PC-9 (cell line): ENCODE data around the gene PEX14. TPM values are rescaled to one million over a fixed set of nuclear protein-coding genes. Genes with fewer than 3 reads are reported as not detected.

Source experiments
- BruUV-seq: library from RNA; stranded (reverse); fragments of 400-500 nt; replicated peaks from 2 replicates; lab custom pipeline; 2021; lab: Mats Ljungman, UMichigan
- CTCF ChIA-PET: fragments of 300-600 bp; sonication (Branson Sonifier 250); formaldehyde crosslinking; loops from one replicate; lab custom pipeline; 2022; ENCODE audit warnings: antibody characterized with exemption; lab: Charles Lee
- POLR2A ChIA-PET: fragments of 300-600 bp; sonication (Branson Sonifier 250); formaldehyde crosslinking; loops from one replicate; lab custom pipeline; 2022; ENCODE audit warnings: antibody characterized with exemption; ENCODE audit not compliant: unreplicated experiment; lab: Charles Lee
- DNase-seq, 2 experiments: peaks; one replicate each; pipeline versions ENCODE4 v3.0.0 to v3.0.0-alpha.2; 2015 to 2022; ENCODE audit warnings: mixed read lengths in 1 of 2
- H2AFZ ChIP-seq: fragments of 200-600 bp; sonication (generic); 2 replicates; pipeline ENCODE4 v1.8.1; 2017; ENCODE audit warnings: antibody characterized with exemption
- H3F3A ChIP-seq: fragments of 200-600 bp; sonication (generic); 2 replicates; pipeline ENCODE4 v1.8.1; 2017; ENCODE audit warnings: antibody characterized with exemption, mild to moderate bottlenecking, low read depth; ENCODE audit not compliant: insufficient read depth
- H3K27ac ChIP-seq: fragments of 200-600 bp; sonication (generic); 2 replicates; pipeline ENCODE4 v1.6.1; 2016; ENCODE audit warnings: mixed run types
- H3K27me3 ChIP-seq: fragments of 200-600 bp; sonication (generic); 2 replicates; pipeline ENCODE4 v1.6.1; 2016; ENCODE audit warnings: low read depth, mixed run types; ENCODE audit not compliant: insufficient read depth
- H3K36me3 ChIP-seq: fragments of 200-600 bp; sonication (generic); 2 replicates; pipeline ENCODE4 v1.6.1; 2016; ENCODE audit warnings: low read depth, mixed run types
- H3K4me1 ChIP-seq: fragments of 200-600 bp; sonication (generic); replicated peaks from 2 replicates; pipeline ENCODE4 v1.6.1; 2016; ENCODE audit warnings: mixed run types; ENCODE audit not compliant: insufficient read depth
- H3K4me2 ChIP-seq: fragments of 200-600 bp; sonication (generic); 2 replicates; pipeline ENCODE4 v1.6.1; 2017; ENCODE audit warnings: mixed run types
- H3K4me3 ChIP-seq: fragments of 200-600 bp; sonication (generic); 2 replicates; pipeline ENCODE4 v1.6.1; 2016; ENCODE audit warnings: mixed run types
- H3K79me2 ChIP-seq: fragments of 200-600 bp; sonication (generic); 2 replicates; pipeline ENCODE4 v1.6.1; 2017; ENCODE audit warnings: low read depth, mixed run types
- H3K9me2 ChIP-seq: fragments of 200-600 bp; sonication (generic); 2 replicates; pipeline ENCODE4 v1.8.1; 2017; ENCODE audit warnings: mild to moderate bottlenecking; ENCODE audit not compliant: insufficient read depth
- H3K9me3 ChIP-seq: fragments of 200-600 bp; sonication (generic); 2 replicates; pipeline ENCODE4 v1.8.1; 2016; ENCODE audit warnings: low read depth; ENCODE audit not compliant: insufficient read depth
- H4K20me1 ChIP-seq: fragments of 200-600 bp; sonication (generic); 2 replicates; pipeline ENCODE4 v1.8.1; 2017; ENCODE audit not compliant: insufficient read depth
- EZH2 ChIP-seq: fragments of 200-600 bp; sonication (generic); IDR thresholded peaks from 2 replicates; pipeline ENCODE4 v1.8.0; 2017; ENCODE audit warnings: antibody characterized with exemption, low read depth
- intact Hi-C: fragments of 100-400 bp; cut with micrococcal nuclease; formaldehyde crosslinking; loops from one replicate; pipeline ENCODE4 v1.10.0; 2022; ENCODE audit not compliant: unreplicated experiment
- total RNA-seq: library from RNA; stranded (reverse); gene quantifications from 2 replicates; pipeline ENCODE4 v1.2.3, GENCODE V29; 2021
- TF ChIP-seq, protein P1 (sequence below): fragments of 200-600 bp; sonication (generic); conservative IDR thresholded peaks from 2 replicates; pipeline ENCODE4 v1.6.1; 2017; ENCODE audit warnings: mixed run types, antibody characterized with exemption, mild to moderate bottlenecking, moderate library complexity

The PEX14 gene
- total RNA-seq, 1 experiment from 2014 or later, result 28.3 TPM

DNA sequence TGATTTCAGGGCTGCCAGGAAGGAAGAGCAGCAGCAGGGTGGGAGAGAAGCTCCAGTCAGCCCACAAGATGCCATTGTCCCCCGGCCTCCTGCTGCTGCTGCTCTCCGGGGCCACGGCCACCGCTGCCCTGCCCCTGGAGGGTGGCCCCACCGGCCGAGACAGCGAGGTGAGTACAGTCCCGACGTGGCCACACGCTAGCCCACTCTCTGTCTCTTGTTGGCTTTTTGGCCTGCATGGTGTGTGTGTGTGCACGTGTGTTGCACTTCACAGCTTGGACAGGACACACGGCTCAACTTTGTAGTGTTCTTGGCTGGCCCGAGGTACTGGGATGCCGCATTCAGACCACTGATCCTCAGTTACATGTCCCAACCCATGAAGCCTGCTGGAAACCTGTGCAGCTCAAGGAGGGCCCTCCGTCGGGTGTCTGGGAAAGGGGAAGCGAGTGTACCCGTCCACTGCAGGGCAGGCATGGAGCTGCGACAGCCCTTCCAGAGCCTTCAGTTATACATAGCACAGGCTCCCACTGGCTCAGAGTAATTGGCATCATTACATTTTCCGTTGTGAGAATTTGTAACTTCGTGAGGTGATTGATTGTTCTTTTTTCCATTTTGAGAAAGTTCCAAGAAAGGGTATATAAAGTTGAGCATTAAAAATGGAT, 24.5 kb upstream of the PEX14 start:
- H3F3A ChIP-seq, result no peaks in the 10 kb centered on the region
- CTCF ChIA-PET, result no interaction called here
- no peaks in the 10 kb centered on the region for H3K79me2 ChIP-seq
- no peaks in the 10 kb centered on the region for H3K4me1 ChIP-seq
- intact Hi-C loops, result no loop called here
- H4K20me1 ChIP-seq, result no peaks in the 10 kb centered on the region
- DNase-seq, result no peak
- no peak for TF ChIP-seq EZH2
- TF ChIP-seq, protein P1, sequence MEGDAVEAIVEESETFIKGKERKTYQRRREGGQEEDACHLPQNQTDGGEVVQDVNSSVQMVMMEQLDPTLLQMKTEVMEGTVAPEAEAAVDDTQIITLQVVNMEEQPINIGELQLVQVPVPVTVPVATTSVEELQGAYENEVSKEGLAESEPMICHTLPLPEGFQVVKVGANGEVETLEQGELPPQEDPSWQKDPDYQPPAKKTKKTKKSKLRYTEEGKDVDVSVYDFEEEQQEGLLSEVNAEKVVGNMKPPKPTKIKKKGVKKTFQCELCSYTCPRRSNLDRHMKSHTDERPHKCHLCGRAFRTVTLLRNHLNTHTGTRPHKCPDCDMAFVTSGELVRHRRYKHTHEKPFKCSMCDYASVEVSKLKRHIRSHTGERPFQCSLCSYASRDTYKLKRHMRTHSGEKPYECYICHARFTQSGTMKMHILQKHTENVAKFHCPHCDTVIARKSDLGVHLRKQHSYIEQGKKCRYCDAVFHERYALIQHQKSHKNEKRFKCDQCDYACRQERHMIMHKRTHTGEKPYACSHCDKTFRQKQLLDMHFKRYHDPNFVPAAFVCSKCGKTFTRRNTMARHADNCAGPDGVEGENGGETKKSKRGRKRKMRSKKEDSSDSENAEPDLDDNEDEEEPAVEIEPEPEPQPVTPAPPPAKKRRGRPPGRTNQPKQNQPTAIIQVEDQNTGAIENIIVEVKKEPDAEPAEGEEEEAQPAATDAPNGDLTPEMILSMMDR, result no peak
- no TSS peak for BruUV-seq
- no peaks in the 10 kb centered on the region for H3K9me2 ChIP-seq
- no peaks in the 10 kb centered on the region for H3K9me3 ChIP-seq
- POLR2A ChIA-PET, result no interaction called here
- H2AFZ ChIP-seq, result no peak overlapping the region
- no peak overlapping the region for H3K4me3 ChIP-seq
- no peaks in the 10 kb centered on the region for H3K36me3 ChIP-seq
- no peak overlapping the region for H3K4me2 ChIP-seq
- no peaks in the 10 kb centered on the region for H3K27me3 ChIP-seq
- no peak overlapping the region for H3K27ac ChIP-seq

DNA sequence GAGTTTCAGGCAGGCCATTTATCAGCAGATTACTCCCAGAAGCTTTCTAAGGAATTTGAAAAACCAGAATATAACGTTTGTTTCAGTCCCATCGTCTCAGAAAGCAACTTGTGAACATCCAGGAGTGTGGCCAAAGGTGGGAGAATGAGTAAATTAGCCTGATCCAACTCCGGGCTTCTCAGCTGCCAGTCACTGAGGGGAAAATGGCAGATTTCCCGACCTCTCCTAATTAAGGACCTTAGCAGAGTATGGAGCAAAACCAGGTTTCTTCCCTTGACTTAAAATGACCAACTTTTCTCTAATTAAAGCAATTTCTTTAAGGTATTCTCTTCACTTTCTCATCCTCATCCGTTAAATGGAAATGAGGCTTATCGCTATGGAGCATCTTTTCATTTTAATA, 23.9 kb upstream of the PEX14 start:
- POLR2A ChIA-PET, result no interaction called here

DNA sequence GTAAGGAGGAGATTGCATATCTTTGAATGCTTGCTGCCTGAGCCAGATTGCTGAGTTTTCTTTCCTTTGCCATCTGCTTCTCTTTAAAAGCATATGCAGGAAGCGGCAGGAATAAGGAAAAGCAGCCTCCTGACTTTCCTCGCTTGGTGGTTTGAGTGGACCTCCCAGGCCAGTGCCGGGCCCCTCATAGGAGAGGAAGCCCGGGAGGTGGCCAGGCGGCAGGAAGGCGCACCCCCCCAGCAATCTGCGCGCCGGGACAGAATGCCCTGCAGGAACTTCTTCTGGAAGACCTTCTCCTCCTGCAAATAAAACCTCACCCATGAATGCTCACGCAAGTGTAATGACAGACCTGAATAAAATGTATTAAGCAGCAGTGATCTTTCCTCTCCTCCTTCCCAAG, 23.5 kb upstream of the PEX14 start:
- Histone ChIP-seq H3K4me3 (no peak overlapping the region), H3K4me2 (no peak overlapping the region), H2AFZ (no peak overlapping the region), H3K79me2 (no peaks in the 10 kb centered on the region), H3K27ac (no peak overlapping the region), H3K36me3 (no peaks in the 10 kb centered on the region), H3F3A (no peaks in the 10 kb centered on the region), H4K20me1 (no peaks in the 10 kb centered on the region), H3K4me1 (no peaks in the 10 kb centered on the region), H3K9me2 (no peaks in the 10 kb centered on the region), H3K27me3 (no peaks in the 10 kb centered on the region), H3K9me3 (no peaks in the 10 kb centered on the region)
- POLR2A ChIA-PET, result no interaction called here
- CTCF ChIA-PET, result no interaction called here
- no peak for DNase-seq
- BruUV-seq, result no TSS peak
- TF ChIP-seq, protein P1, result no peak
- no peak for TF ChIP-seq EZH2
- intact Hi-C loops, result no loop called here

More for the DNA sequence above, 23.9 kb upstream of the PEX14 start:
- Histone ChIP-seq H4K20me1 (no peaks in the 10 kb centered on the region), H3F3A (no peaks in the 10 kb centered on the region), H3K4me1 (no peaks in the 10 kb centered on the region), H3K27me3 (no peaks in the 10 kb centered on the region), H3K36me3 (no peaks in the 10 kb centered on the region), H3K4me2 (no peak overlapping the region), H3K4me3 (no peak overlapping the region), H3K79me2 (no peaks in the 10 kb centered on the region), H3K27ac (no peak overlapping the region), H3K9me3 (no peaks in the 10 kb centered on the region), H2AFZ (no peak overlapping the region), H3K9me2 (no peaks in the 10 kb centered on the region)
- no peak for DNase-seq
- intact Hi-C loops, result no loop called here
- CTCF ChIA-PET, result no interaction called here
- no TSS peak for BruUV-seq
- TF ChIP-seq, protein P1, result no peak
- TF ChIP-seq EZH2, result no peak
